H1 (cell line): ENCODE results near the gene RGS17.

Experiments used
- CTCF ChIP-seq, 3 experiments: IDR thresholded peaks; 1 replicate in 2 of 3; 2 replicates in 1 of 3; pipeline versions ENCODE4 v1.5.1 to v1.6.1; 2011; ENCODE audit warnings: low read length in 3 of 3, mild to moderate bottlenecking in 3 of 3, inconsistent platforms in 2 of 3, low read depth in 1 of 3, moderate library complexity in 1 of 3; ENCODE audit not compliant: insufficient read depth in 1 of 3; ENCODE audit errors: control extremely low read depth in 1 of 3
- TEAD4 ChIP-seq: IDR thresholded peaks from 2 replicates; pipeline ENCODE4 v1.6.1; 2012; ENCODE audit warnings: low read depth, low read length, inconsistent platforms, mixed read lengths

GRCh38 chr6:153102605-153103318 is 28.3 kb downstream of the RGS17 start:
- TF ChIP-seq CTCF (IDR thresholded peaks at IDR 0.05; ENCODE audit: control extremely low read depth in 1 of 3, insufficient read depth in 1 of 3, low read depth in 1 of 3, low read length in 3 of 3) (no peak), TEAD4 (no peak)
